Forelimb muscle (tissue), 1 donor: ENCODE results near the gene ACAA1. TPM values are rescaled to one million over a fixed set of nuclear protein-coding genes. Genes with fewer than 3 reads are reported as not detected.
"Not testable (repeated sequence)": the region's sequence is repeated elsewhere in the genome, so short reads cannot be mapped to it uniquely, and the experiment has no call there.

ENCODE experiments used
- DNase-seq: peaks from one replicate; pipeline ENCODE4 v3.0.0-alpha.2; 2013; ENCODE audit warnings: low read depth
- polyA plus RNA-seq: library from polyadenylated mRNA; unstranded; fragments of 120-200 nt; gene quantifications from one replicate; pipeline ENCODE4 v1.2.1, GENCODE V29; 2013; ENCODE audit not compliant: insufficient read length

The ACAA1 gene
- polyA plus RNA-seq, 1 donor: 33.4 TPM

DNA sequence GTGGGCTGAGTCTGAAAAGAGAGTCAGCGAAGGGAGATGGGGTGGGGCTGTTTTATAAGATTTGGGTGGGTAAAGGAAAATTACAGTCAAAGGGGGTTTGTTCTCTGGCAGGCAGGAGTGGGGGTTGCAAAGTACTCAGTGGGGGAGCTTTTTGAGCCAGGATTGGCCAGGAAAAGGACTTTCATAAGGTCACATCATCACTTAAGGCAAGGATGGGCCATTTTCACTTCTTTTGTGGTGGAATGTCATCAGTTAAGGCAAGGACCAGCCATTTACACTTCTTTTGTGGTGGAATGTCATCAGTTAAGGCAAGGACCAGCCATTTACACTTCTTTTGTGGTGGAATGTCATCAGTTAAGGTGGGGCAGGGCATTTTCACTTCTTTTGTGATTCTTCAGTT is 53.7 kb downstream of the ACAA1 start:
- DNase-seq: not testable (repeated sequence)

DNA sequence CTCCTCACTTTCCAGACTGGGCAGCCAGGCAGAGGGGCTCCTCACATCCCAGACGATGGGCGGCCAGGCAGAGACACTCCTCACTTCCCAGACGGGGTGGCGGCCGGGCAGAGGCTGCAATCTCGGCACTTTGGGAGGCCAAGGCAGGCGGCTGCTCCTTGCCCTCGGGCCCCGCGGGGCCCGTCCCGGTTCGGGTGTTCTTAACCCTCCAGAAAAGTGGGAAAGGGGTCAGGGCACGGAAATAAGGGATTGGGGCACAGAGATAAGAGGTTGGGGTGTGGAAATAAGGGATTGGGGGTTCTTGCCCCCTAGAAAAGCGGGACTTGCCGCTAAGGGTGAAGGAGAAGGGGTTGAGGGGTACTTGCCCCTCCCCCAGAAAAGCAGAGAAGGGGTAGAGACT is 54.6 kb downstream of the ACAA1 start:
- not testable (repeated sequence) for DNase-seq

- DNase-seq: not testable (repeated sequence)
Measured at GRCh38 chr3:38077073-38077472, 59.9 kb downstream of the ACAA1 start.

Other genes starting within 250 kb of the ACAA1 start
- gene VILL, start 146.3 kb downstream of the ACAA1 start, polyA plus RNA-seq: 5.8 TPM
- 10.8 TPM for gene PLCD1, start 107.5 kb downstream of the ACAA1 start, polyA plus RNA-seq
- 0.59 TPM for gene DLEC1, start 97.9 kb downstream of the ACAA1 start, polyA plus RNA-seq
- gene MYD88, start 1.5 kb upstream of the ACAA1 start, polyA plus RNA-seq: 17.3 TPM
- gene OXSR1, start 28.4 kb upstream of the ACAA1 start, polyA plus RNA-seq: 35.6 TPM
- 0.24 TPM for gene SLC22A13, start 128.7 kb upstream of the ACAA1 start, polyA plus RNA-seq
- gene SLC22A14, start 145.2 kb upstream of the ACAA1 start, polyA plus RNA-seq: 0.39 TPM
- 2.9 TPM for gene XYLB, start 209.7 kb upstream of the ACAA1 start, polyA plus RNA-seq